HL-60 (cell line): ENCODE measurements around the gene KIF23.

Experiments
- DNase-seq, 2 experiments: peaks; one replicate each; pipeline ENCODE4 v3.0.0-alpha.2; 2010 to 2020; ENCODE audit warnings: low read depth in 1 of 2, low spot score in 1 of 2
- H3K27ac ChIP-seq: fragments of 250-450 bp; sonication (Bioruptor Pico); replicated peaks from 2 replicates; pipeline ENCODE4 v1.5.1; 2020; ENCODE audit warnings: mild to moderate bottlenecking, moderate library complexity
- H3K27me3 ChIP-seq: fragments of 250-450 bp; sonication (Bioruptor Pico); 2 replicates; pipeline ENCODE4 v1.5.1; 2021; ENCODE audit warnings: mild to moderate bottlenecking, moderate library complexity; ENCODE audit not compliant: insufficient read depth, poor library complexity, severe bottlenecking
- H3K4me3 ChIP-seq: replicated peaks from 2 replicates; pipeline ENCODE4 v1.5.1; 2011; ENCODE audit warnings: mild to moderate bottlenecking, control low read depth, low read length; ENCODE audit not compliant: insufficient read depth
- CTCF ChIP-seq: IDR thresholded peaks from one replicate; pipeline ENCODE4 v1.5.1; 2011; ENCODE audit warnings: low read length, control low read depth, inconsistent platforms; ENCODE audit not compliant: insufficient read depth
- GABPA ChIP-seq: IDR thresholded peaks from 2 replicates; pipeline ENCODE4 v1.6.1; 2012; ENCODE audit warnings: low read depth
- POLR2AphosphoS5 ChIP-seq: IDR thresholded peaks from 2 replicates; pipeline ENCODE4 v1.6.1; 2012; ENCODE audit warnings: low read depth
- REST ChIP-seq: IDR thresholded peaks from 2 replicates; pipeline ENCODE4 v1.6.1; 2012; ENCODE audit warnings: low read depth; ENCODE audit not compliant: insufficient replicate concordance
- SPI1 ChIP-seq: IDR thresholded peaks from 2 replicates; pipeline ENCODE4 v1.6.1; 2012; ENCODE audit warnings: low read depth, mild to moderate bottlenecking, borderline replicate concordance

Gene KIF23

DNA sequence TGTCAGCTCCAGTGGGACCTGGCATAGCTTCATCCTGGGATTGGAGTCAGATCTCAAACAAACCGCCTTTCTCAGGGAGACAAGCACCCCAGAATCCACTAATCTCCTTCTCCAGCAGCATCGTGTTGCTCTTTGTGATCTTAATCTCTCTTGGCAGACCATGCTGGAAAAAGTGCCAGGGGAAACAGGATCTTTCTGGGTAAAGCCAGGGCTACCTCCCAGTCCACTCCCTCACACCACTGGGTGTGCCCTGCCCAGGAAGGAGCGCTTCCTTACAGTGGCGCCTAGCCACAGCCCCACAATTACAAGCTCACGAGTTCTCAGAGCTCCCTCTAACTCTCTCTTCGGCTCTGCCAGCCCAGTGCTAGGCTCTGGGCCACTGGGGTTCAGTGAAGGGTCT is 70.7 kb downstream of the KIF23 start:
- DNase-seq = no peak
- TF ChIP-seq REST (no peak), POLR2AphosphoS5 (no peak), CTCF (no peak), SPI1 (no peak)
- H3K4me3 ChIP-seq = no peak overlapping the region
- H3K27ac ChIP-seq = no peak overlapping the region
- no peaks in the 10 kb centered on the region for H3K27me3 ChIP-seq

DNA sequence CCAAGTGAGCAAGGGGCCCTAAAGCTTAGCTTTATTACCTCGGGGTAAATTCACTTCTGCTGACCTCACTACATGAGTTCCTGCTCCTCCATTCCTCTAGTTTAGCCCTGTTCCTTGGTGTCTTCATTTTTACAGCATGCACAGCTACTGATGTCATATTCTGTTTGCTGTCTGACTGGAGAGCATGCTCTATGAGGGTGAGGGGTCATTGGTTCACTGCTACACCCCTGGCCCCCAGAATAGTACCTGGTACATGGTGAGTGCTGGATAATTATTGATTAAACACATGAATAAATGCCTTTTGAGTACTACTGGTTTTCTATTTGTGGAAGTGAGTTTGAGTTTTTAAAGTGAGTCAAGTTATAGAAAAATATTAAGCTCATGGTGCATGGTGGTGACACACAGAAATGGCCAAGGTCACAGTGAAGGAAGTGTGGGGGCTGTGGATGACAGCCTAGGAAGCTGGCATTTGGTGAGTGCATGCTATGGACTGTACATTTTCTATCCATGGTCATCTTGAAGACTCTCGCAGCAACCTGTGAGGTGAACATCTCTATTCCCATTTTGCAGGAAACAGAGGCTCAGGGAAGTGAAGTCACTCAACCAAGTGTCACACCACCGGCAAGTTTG is 72.4 kb downstream of the KIF23 start:
- Histone ChIP-seq H3K27me3 (no peaks in the 10 kb centered on the region), H3K27ac (no peak overlapping the region), H3K4me3 (no peak overlapping the region)
- no peak for TF ChIP-seq REST
- no peak for TF ChIP-seq CTCF
- TF ChIP-seq GABPA = no peak
- TF ChIP-seq SPI1 = no peak
- TF ChIP-seq POLR2AphosphoS5 = no peak
- DNase-seq = no peak

DNA sequence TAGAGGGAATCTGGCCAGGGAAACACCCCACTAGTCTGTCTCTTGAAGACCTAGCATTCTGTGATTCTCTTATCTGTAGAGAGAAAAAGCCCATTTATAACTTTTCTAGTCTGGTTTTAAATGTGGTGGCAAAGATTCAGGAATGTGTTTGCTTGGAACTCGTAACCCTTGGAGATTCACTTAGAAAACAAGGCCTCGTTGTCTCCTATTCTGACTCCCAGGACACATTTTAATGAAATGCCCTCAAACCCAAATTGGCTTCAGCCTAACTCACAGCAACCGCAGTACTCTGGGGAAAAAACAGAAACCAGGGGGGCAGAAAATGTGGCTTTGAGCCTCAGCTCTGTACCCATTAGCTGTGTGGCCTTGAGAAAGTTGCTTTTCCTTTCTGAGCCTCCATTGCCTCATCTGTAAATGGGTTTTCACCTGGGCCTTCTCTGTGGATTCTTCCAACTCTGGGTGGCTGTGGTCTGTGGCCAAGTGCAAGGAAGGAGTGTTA is 75.0 kb downstream of the KIF23 start:
- Histone ChIP-seq H3K27ac (no peak overlapping the region), H3K27me3 (no peaks in the 10 kb centered on the region), H3K4me3 (no peak overlapping the region)
- DNase-seq = no peak
- TF ChIP-seq REST (no peak), CTCF (no peak), SPI1 (no peak), GABPA (no peak), POLR2AphosphoS5 (no peak)
